ENCODE measurements around the gene GPR35.
A peak's percentile ranks its signal among the peaks of the same experiment; 100 is the strongest.
"Not testable (repeated sequence)": the region's sequence is repeated elsewhere in the genome, so short reads cannot be mapped to it uniquely, and the experiment has no call there.

The GPR35 gene

DNA sequence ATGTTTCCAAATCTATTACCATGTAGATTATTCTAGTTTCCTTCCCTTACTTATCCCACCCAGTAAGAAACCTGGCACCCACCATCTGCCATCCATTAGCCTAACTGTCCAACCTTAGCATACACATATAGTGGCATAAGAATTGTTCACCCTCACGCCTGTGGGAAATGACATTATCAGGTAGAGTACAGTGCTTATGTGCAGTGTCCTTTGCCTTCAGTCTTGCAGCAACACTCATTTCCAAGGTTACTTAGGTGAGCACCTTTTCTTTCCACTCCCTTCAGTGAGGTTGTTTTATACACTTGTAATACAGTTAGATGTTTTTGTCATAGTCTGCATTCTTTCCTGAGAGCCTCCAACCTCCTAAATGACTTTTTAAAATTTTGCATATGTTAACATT lies 39.3 kb downstream of the GPR35 start:
- FAIRE-seq: no peak
- no peak for DNase-seq (ENCODE audit: insufficient read length, low spot score)
- TF ChIP-seq, protein P1, sequence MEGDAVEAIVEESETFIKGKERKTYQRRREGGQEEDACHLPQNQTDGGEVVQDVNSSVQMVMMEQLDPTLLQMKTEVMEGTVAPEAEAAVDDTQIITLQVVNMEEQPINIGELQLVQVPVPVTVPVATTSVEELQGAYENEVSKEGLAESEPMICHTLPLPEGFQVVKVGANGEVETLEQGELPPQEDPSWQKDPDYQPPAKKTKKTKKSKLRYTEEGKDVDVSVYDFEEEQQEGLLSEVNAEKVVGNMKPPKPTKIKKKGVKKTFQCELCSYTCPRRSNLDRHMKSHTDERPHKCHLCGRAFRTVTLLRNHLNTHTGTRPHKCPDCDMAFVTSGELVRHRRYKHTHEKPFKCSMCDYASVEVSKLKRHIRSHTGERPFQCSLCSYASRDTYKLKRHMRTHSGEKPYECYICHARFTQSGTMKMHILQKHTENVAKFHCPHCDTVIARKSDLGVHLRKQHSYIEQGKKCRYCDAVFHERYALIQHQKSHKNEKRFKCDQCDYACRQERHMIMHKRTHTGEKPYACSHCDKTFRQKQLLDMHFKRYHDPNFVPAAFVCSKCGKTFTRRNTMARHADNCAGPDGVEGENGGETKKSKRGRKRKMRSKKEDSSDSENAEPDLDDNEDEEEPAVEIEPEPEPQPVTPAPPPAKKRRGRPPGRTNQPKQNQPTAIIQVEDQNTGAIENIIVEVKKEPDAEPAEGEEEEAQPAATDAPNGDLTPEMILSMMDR (IDR thresholded peaks at IDR 0.05; ENCODE audit: insufficient read depth, missing control alignments): no peak

DNA sequence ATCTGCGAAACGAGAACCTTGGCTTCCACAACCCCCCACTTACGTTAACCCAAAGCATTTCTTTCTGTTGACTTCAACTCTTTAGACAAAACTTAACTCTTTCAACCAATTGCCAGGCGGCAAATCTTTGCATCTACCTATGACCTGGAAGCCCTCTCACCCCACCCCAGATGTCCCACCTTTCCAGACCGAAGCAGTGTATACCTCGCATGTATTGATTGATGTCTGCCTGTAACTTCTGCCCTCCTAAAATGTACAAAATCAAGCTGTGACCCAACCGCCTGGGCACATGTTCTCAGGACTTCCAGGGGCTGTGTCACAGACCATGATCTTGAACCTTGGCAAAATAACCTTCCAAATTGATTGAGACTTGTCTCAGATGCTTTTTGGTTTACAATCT lies 45.1 kb downstream of the GPR35 start:
- FAIRE-seq: no peak
- TF ChIP-seq, protein P1 (IDR thresholded peaks at IDR 0.05; ENCODE audit: insufficient read depth, missing control alignments): no peak
- no peak for DNase-seq (ENCODE audit: insufficient read length, low spot score)

DNA sequence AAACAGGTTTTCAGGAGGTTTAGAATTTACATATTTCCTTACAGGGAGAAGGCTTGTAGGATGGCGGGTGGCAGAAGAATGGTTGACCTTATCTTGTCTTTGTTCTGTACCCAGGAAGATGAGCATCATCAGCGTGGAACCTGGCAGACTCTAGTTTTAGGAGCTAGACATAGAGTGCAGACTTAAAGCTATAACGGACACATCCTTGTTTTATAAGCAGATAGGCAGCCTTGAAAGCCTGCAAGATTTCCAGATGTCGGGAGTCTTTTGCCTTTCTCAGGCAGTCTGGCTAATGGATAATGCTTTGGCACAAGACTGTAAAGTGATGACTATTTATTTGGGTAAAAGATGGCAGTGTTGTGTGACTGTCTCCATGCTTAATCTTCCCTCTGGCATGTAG lies 45.7 kb downstream of the GPR35 start:
- TF ChIP-seq, protein P1 (IDR thresholded peaks at IDR 0.05; ENCODE audit: insufficient read depth, missing control alignments): no peak
- FAIRE-seq (no peak), DNase-seq (ENCODE audit: insufficient read length, low spot score) (peak; percentile 6)

DNA sequence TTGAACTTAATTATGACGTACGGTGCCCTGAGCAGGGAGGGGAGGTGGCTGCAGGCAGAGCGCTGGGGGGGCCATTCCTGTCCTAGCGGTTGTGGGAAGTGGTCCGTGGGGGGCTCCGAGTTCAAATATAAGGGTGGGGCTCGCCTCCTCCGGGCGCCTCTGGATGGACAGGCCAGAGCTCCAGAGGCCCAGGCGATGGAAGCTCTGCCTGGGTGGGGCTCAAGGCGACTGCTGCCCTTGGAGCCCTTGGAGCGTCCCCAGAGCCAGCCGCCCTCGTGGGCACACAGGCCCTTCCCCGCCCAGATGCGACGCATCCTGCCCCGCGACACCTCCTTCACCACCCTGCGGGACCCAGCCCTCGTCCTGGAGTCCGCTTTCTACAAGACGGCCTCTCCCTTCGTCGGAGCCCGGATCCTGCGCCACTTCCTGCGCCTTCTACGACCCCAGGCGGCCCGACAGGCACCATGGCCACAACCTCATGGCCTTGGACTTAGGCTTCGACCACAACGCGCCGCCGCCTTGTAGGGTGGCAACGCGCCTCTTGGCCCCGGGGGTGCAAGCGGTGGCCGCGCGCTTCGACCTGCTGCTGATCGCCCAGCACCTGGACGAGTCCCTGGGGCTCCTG lies 46.9 kb downstream of the GPR35 start:
- TF ChIP-seq, protein P1 (IDR thresholded peaks at IDR 0.05; ENCODE audit: insufficient read depth, missing control alignments): no peak
- DNase-seq (ENCODE audit: insufficient read length, low spot score): peak; percentile 2
- FAIRE-seq: no peak

DNA sequence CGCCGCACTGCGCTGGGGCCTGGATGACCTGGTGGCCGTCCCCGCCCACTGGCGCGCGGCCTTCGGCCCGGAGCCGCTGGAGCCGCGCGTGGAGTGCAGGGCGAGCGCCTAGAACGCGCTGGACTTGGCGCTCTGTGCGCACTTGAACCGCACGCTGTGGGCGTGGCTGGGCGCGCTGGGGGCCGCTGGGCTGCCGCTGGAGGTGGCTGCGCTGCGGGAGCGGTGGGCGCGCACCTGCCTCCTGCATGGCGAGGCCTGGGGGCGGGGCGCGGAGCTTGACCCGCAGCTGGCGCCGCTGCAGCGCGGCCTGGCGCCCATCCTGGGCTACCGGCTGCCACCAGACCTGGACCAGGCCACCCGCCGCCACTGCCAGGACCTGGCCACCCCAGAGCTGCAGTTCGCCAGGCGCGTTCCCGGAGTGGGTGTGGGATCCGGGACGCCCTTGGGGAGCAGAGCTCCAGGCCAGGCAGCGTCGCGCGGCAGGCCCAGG lies 47.5 kb downstream of the GPR35 start:
- FAIRE-seq: no peak
- TF ChIP-seq, protein P1 (IDR thresholded peaks at IDR 0.05; ENCODE audit: insufficient read depth, missing control alignments): no peak

DNA sequence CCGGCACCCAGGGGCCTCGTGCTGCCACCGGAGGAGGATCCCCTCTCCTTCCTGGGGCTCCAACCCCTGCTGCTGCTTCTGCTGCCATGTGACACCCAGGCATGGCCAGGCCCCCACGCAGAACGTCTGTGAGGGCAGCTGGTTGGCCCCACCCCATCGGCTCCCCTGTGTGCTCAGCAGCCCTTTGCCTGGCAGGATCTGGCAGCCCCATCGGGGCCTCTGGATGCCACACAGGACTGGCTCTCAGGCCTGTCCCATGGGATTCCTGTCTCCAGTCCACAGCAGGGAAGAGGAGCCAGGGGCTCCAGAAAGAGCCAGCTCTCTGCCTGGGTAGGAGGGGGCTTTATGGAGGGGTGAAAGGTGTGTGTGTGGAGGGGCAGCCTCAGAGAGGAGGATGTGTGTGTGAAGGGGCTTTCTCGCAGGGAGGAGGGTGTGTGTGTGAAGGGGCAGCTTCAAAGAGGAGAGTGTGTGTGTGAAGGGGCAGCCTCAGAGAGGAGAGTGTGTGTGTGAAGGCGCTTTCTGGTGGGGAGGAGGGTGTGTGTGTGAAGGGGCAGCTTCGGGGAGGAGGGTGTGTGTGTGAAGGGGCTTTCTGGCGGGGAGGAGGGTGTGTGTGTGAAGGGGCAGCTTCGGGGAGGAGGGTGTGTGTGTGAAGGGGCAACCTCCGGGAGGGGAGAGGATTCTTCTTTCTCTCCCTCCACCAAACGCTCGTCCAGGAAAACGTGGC lies 49.3 kb downstream of the GPR35 start:
- not testable (repeated sequence) for FAIRE-seq
- peak; percentile 12 for DNase-seq (ENCODE audit: insufficient read length, low spot score)

More for the DNA sequence above, 47.5 kb downstream of the GPR35 start:
- DNase-seq (ENCODE audit: insufficient read length, low spot score): peak; percentile 2

DNA sequence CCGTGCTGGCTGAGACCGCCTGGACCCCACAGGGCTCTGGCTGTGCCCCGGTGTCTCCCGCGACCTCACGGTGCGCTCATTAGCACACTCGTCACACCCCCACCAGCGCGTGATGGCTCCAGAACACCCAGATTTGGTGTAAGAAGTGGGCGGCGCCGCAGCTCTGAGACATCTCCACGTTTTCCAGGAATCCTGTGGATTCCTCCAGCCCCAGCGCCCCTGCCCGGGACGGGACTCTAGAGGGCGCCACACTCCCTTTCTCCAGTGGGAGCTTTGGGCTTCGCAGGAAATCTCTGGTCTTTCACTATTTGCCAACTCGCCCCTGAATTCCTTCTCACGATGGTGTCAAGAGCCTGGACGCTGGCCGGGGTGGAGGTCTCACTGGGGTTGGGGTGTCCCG lies 50.1 kb downstream of the GPR35 start:
- FAIRE-seq; DNase-seq (ENCODE audit: insufficient read length, low spot score): not testable (repeated sequence)

DNA sequence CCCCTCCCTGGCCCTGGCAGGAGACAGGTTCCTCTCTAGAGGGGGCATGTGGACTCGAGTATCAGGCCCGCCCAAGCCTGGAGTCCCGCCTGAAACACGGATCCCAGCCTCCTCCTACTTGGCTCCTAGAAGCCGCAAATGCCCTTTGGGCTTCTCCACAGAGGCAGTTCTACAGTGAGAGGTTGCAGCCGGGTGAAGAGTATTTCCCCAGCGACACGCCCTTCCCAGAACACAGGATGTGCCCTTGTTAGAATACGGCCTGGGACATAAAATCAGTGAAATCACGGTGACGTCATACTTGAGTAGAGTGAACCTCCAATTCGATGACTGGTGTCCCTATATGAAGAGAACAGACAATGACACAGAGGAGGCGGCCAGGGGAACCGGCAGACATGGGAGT lies 52.8 kb downstream of the GPR35 start:
- not testable (repeated sequence) for FAIRE-seq

DNA sequence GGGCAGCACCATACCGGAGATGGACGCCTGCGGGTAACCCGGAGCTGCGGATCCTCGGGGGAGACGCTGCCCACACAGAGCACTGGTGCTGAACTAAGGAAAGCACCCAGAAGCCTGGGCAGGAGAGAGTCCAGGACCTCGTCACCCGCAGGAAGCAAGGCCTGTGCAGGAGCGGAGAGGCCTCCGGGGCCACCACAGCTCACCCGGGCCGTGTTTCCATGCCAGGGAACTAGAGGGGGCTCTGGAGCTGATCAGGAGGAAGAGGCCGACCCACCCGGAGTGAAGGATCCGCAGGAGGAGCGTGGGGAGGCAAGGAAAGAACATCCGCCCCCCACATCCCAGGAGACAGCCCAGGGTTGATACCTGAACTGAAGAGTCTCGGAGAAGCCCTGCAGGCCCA lies 53.6 kb downstream of the GPR35 start:
- FAIRE-seq; DNase-seq (ENCODE audit: insufficient read length, low spot score): not testable (repeated sequence)

More for the DNA sequence above, 52.8 kb downstream of the GPR35 start:
- DNase-seq (ENCODE audit: insufficient read length, low spot score): not testable (repeated sequence)

DNA sequence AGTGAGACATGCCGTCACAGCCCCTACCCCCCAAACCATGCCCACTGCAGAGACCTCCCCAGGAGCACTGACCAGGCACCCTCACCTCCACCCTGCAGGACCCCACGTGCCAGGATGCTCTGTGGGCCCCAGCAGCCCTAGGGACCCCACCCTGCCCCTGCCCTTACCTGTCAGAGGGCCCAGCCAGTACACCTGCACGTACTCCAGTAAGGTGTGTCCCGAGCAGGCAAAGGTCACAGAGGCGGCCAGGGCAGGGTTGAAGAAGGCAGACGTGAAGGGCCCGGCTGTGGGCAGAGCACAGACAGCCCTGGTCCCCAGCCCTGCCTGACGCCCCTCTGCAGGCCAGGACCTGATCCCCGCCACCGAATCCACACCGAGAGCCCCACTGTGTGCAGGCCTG lies 54.9 kb downstream of the GPR35 start:
- DNase-seq (ENCODE audit: insufficient read length, low spot score): not testable (repeated sequence)

More for the DNA sequence above, 54.9 kb downstream of the GPR35 start:
- not testable (repeated sequence) for FAIRE-seq

Measured in D721Med (cell line).